HEK293T (cell line): Measurements from ENCODE around the gene TMEM86B.

ENCODE experiments used
- ARNT ChIP-seq: fragments of 450-650 bp; IDR thresholded peaks from 2 replicates; pipeline ENCODE4 v1.6.1; 2017; ENCODE audit warnings: mild to moderate bottlenecking
- BHLHE40 ChIP-seq: fragments of 450-650 bp; IDR thresholded peaks from 2 replicates; pipeline ENCODE4 v1.6.1; 2016; ENCODE audit warnings: mild to moderate bottlenecking, moderate library complexity, borderline replicate concordance
- ELF4 ChIP-seq: fragments of 450-650 bp; IDR thresholded peaks from 2 replicates; pipeline ENCODE4 v1.6.1; 2017; ENCODE audit warnings: antibody characterized with exemption
- FOXA1 ChIP-seq: fragments of 450-650 bp; IDR thresholded peaks from 2 replicates; pipeline ENCODE4 v1.6.1; 2016; ENCODE audit warnings: mild to moderate bottlenecking
- FOXK2 ChIP-seq: fragments of 450-650 bp; IDR thresholded peaks from 2 replicates; pipeline ENCODE4 v1.6.1; 2016; ENCODE audit warnings: mild to moderate bottlenecking
- FOXM1 ChIP-seq: fragments of 450-650 bp; IDR thresholded peaks from 2 replicates; pipeline ENCODE4 v1.6.1; 2017; ENCODE audit warnings: mild to moderate bottlenecking, borderline replicate concordance
- HDGF ChIP-seq: fragments of 450-650 bp; IDR thresholded peaks from 2 replicates; pipeline ENCODE4 v1.6.1; 2017; ENCODE audit warnings: antibody characterized with exemption, borderline replicate concordance
- NFRKB ChIP-seq: fragments of 450-650 bp; IDR thresholded peaks from 2 replicates; pipeline ENCODE4 v1.6.1; 2016; ENCODE audit warnings: mild to moderate bottlenecking, moderate library complexity
- PKNOX1 ChIP-seq: fragments of 450-650 bp; IDR thresholded peaks from 2 replicates; pipeline ENCODE4 v1.6.1; 2016
- SP1 ChIP-seq: fragments of 450-650 bp; IDR thresholded peaks from 2 replicates; pipeline ENCODE4 v1.6.1; 2017

GRCh38 chr19:55244004-55244680, 15.6 kb upstream of the TMEM86B start:
- TF ChIP-seq PKNOX1 (no peak), FOXM1 (no peak), ARNT (no peak), HDGF (no peak), FOXA1 (no peak), FOXK2 (no peak), ELF4 (no peak), SP1 (no peak), NFRKB (no peak), BHLHE40 (no peak)
